Right renal cortex interstitium (tissue), 3 donors: ENCODE results near the gene SPINK8. TPM values are rescaled to one million over a fixed set of nuclear protein-coding genes. Genes with fewer than 3 reads are reported as not detected.
"Not testable (repeated sequence)": the region's sequence is repeated elsewhere in the genome, so short reads cannot be mapped to it uniquely, and the experiment has no call there.

Experiments
- DNase-seq, 3 donors: peaks; one replicate each; pipeline ENCODE4 v3.0.0-alpha.2; 2013; ENCODE audit warnings: low read depth in 3 of 3, low spot score in 2 of 3
- polyA plus RNA-seq, 3 donors: library from polyadenylated mRNA; unstranded; fragments of 120-200 nt; gene quantifications; one replicate each; pipeline ENCODE4 v1.2.1, GENCODE V29; 2013; ENCODE audit not compliant: insufficient read length in 3 of 3

SPINK8 gene
- polyA plus RNA-seq, 3 donors, result 0.37 TPM; not detected in 2

DNA sequence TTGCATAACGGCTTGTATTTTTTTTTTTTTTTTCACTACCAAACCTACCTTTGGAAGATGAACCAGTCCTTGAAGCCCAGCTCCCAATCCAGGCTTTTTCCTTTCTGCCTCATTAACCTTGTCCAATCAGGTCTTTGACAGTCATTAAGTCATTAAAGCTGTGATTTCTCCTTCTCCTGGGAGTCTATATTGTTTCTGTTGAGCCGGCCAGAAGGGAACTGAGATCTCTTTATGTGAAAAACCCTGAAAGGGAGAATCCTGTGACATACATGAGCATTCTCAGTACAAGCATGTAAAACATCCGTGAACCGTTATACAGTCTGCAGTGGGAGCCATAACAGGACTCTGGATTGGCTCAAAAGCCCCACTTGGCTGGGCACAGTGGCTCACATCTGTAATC lies 52.6 kb downstream of the SPINK8 start:
- no peak for DNase-seq

DNA sequence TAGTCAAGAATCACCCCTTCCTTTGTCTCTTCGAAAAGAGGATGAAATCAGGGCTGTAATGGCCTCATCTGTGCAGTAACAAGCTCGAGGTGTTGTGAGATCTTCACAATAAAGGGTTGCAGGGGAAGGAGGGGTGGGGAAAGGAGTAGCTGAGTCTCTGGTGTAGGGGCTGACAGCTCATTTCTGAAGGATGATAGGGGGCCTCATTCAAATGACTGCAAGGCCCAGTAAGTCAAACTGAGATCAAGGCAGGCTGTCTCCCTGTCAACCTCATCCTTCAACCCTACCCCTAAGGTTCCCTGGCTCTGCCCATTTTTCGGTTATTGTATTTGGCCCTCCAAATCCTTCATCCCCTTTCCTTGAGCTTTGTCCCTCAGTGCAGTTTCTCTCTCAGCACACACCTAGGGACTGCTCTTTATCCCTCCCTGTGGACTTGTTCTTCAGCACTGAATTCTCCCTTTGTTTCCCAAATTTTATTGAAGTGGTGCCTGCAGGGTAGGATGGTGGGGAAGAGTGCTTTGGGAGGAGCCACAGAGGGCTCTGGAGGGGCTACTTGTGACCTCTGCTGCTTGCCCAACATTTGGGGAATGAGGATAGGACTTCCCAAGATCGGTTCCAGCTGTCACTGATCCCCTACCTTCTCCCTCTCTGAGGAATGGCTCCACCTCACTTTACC lies 54.4 kb downstream of the SPINK8 start:
- DNase-seq, result no peak

DNA sequence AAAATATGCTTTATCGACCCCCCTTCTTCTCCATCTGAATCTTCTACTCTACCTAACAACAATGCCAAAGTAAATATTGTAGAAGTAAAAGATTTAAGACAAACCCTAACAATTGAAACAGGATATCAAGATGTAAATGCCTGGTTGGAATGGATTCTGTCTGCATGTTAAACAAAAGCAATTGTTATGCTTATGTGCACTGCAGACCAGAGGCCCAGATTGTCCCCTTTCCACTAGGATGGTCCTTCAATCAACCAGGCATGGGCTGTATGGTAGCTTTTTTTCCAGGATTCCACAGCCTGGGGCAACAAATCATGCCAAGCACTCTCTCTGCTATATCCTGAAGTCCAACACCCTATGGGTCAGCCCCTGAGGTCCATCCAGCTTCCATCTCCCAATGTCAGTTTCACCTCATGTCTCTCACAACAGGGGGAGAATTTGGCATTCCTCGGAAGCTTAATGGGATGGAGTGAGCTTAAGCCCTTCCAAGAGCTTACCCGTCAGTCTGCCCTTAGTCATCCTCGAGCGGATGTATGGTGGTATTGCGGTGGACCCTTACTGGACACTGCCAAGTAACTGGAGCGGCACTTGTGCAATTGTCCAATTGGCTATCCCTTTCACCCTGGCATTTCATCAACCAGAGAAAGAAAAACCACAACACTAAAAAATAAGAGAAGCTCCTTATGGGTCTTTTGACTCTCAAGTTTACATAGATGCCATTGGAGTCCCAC lies 56.4 kb downstream of the SPINK8 start:
- DNase-seq, result no peak

DNA sequence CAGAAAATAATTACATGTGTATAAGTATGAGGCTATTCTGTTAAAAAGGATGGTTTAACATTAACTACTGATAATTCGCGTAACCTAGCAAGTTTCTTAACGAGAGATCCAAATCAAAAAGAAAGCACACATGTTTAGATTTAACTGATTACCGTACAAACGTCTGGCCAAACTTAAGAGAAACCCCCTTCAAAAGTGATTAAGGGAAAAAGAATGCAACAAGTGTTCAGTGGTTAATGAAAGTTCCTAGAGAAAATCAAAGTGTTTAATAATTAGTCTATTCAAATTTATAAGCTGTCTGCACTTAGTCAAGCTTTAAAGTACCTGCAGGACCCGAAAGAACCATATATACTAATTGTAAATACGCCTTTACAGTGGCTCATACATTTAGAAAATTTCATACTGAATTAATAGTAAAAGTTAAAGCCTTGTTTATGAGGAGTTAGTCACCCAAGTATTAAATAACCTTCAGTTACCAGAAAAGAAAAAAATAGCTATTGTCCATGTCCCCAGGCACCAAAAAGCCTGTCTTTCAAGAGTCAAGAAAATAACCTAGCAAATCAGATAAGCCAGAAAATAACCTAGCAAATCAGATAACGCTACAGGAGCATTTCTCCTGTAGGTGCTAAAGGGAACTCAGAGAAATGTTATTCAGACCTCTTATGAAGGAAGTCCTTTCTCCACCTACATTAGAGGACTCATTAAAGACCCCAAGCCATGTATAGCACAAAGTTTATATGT lies 58.0 kb downstream of the SPINK8 start:
- no peak for DNase-seq

DNA sequence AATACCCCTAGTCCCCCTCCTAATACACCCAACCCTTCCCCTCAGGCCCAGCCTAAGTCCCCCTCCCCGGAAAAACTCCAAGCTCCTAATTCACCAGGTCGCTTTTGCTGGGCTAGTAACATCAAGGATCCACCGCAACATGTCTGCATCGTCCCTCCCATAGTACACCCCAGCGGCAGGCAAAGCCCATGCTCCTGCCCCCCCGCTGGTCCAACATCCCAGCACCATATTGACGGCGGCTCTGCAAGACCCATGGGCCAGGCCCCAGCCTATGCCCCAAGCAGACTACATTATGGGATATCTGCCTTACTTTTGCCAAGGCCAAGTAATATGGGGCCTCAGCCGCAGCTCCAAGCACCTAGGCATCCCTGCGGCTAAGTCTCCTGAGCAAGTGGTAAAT lies 59.0 kb downstream of the SPINK8 start:
- no peak for DNase-seq

DNA sequence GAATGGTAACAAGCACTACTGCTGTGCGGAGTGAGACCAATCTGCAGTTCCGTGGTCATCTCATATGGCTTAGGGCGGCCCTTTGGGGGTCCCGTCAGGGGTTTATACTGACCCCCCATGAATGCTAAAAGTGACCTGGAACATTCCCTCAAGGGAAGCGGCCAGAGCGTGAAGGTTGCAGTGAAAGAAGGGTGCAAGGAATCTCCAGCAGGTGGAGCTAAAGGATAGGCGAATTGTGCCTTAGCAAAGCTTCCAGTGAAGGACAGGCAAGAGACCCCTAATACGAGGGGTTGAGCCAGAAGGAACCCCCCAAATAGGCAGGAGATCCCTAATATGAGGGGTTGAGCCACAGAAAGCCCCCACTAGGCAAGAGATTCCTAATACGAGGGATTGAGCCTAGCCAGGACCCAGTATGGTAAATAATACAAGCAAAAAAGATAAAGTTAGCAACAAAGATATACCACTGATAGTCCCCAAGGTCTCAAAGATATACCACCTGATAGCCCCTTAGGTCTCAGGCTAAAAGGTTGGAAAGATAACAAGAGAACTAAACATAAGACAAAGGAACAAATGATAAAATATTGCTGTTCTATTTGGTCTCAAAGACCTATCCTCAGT lies 59.8 kb downstream of the SPINK8 start:
- peak; percentile 49 to 64 (median 62) for DNase-seq

DNA sequence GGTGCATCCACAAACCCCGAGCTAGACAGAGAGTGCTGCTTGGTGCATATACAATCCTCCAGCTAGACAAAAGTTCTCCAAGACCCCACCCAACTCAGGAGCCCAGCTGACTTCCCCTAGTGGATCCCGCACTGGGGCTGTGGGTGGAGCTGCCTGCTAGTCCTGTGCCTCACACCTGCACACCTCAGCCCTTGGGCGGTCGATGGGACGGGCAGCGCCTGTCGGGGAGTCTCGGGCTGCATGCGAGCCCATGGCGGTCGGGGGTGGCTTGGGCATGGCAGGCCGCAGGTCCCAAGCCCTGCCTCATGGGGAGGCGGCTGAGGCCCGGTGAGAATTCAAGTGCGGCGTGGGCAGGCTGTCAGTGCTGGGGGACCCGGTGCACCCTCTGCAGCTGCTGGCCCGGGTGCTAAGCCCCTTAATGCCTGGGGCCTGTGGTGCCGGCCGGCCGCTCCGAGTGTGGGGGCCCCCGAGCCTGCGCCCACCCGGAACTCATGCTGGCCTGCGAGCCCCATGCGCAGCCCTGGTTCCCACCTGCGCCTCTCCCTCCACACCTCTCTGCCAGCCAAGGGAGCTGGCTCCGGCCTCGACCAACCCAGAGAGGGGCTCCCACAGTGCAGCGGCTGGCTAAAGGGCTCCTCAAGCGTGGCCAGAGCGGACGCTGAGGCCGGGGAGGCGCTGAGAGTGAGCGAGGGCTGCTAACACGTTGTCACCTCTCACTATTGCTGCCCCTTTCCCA lies 61.5 kb downstream of the SPINK8 start:
- DNase-seq, result no peak

DNA sequence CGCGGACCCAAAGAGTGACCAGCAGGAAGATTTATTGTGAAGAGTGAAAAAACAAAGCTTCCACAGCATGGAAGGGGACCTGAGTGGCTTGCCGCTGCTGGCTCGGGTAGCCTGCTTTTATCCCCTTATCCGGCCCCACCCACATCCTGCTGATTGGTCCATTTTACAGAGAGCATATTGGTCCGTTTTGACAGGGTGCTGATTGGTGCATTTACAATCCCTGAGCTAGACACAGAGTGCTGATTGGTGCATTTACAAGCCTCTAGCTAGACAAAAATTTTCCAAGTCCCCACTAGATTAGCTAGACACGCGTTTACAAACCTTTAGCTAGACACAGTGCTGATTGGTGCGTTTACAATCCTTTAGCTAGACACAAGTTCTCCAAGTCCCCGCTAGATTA lies 62.2 kb downstream of the SPINK8 start:
- not testable (repeated sequence) for DNase-seq

DNA sequence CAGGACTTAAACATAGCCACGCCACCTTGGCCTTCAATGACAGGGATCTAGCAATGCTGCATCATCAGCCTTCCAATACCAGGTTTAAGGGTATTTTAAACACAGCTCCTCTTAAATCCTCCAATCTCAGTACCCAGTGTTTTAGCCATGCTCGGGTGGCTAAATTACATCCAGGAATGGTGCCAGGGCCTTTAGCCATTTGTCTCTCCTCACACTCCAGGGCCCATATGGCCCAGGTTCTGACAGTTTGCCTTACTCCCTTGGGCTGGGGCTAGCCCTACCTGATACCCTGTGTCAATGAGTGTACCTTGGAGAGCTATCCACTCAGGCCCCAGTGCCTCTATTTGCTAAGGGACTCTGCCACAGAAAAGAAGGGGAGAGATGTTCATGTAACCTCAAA lies 63.2 kb downstream of the SPINK8 start:
- DNase-seq, result no peak

DNA sequence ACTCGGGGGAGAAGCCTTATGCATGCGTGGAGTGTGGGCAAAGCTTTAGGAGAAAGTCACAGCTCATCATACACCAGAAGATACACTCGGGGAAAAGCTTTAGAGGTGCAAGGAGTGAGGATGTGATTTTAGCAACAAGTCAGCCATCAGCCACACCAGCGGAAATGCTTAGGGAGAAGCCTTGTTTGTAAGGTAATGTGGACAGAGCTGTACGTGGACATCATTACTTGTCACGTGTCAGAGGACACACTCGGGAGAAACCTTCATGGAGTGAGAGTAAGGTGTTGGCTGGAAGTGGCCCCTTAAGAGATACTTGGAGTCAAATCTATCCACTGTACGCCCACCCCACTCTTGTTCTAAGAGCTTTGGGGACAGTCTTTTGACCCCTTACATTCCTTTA lies 63.9 kb downstream of the SPINK8 start:
- DNase-seq, result no peak

DNA sequence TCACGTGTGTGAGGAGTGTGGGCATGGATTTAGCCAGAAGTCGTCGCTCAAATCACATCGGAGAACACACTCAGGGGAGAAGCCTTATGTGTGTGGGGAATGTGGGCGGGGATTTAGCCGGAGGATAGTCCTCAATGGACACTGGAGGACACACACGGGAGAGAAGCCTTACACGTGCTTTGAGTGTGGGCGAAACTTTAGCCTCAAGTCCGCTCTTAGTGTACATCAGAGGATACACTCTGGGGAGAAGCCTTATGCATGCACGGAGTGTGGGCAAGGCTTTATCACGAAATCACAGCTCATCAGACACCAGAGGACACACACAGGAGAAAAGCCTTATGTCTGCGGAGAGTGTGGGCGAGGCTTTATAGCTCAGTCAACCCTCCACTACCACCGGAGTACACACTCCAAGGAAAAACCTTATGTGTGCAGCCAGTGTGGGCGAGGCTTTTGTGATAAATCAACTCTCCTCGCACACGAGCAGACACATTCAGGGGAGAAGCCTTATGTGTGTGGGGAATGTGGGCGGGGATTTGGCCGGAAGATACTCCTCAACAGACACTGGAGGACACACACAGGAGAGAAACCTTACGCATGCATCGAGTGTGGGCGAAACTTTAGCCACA lies 64.4 kb downstream of the SPINK8 start:
- no peak for DNase-seq

DNA sequence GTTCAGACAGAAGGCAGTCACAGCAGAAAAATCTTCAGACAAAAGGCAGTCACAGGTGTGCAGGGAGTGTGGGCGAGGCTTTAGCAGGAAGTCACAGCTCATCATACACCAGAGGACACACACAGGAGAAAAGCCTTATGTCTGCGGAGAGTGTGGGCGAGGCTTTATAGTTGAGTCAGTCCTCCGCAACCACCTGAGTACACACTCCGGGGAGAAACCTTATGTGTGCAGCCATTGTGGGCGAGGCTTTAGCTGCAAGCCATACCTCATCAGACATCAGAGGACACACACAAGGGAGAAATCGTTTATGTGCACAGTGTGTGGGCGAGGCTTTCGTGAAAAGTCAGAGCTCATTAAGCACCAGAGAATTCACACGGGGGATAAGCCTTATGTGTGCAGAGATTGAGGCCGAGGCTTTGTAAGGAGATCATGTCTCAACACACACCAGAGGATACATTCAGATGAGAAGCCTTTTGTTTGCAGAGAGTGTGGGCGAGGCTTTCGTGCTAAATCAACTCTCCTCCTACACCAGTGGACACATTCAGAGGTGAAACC lies 65.0 kb downstream of the SPINK8 start:
- peak in 2 of 3 donors; percentile 32 to 33 for DNase-seq

DNA sequence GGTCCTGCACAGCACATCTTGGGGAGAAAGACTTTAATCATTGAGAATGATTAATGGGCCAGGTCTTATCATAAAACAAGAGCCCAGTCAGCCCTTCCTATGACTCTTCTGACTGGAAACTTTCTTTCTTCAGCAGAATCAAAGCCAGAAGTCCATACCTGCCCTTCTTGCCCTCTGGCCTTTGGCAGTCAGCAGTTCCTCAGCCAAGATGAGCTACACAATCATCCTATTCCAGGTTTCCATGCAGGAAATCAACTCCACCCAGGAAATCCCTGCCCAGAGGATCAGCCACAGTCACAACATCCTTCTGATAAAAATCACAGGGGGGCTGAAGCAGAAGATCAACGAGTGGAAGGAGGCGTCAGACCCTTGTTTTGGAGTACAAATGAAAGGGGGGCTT lies 65.7 kb downstream of the SPINK8 start:
- DNase-seq, result no peak

DNA sequence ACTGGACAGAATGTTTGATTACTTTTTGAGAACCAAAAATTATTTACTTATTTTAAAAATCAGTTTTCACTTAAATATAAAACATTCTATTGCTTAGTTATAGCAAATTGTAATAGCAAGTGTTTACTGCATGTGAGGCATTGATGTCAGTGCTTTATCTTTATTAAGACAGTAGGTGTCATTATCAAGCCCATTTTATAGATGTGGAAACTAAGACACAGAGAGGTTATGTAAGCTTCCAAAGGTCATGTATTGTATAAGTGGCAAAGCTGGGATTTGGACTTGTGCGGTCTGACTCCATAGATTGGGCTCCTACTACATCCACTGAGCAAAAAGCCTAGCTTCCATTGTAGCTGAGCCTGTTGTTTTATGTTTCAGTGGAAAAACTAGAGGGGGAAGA lies 74.9 kb downstream of the SPINK8 start:
- no peak for DNase-seq

Other genes with a start within 250 kb of the SPINK8 start
- gene CDC25A, start 145.2 kb downstream of the SPINK8 start, polyA plus RNA-seq, result 10 to 100 TPM; 10.5 to 11.6 (median 11.2) TPM
- 1 to 10 TPM in 1 of 3 donors, under 1 TPM in 2; 0.17 to 1.2 (median 0.36) TPM for gene CAMP, start 110.2 kb downstream of the SPINK8 start, polyA plus RNA-seq
- gene ZNF589, start 92.6 kb downstream of the SPINK8 start, polyA plus RNA-seq, result 10 to 100 TPM; 14.6 to 16.8 (median 15.7) TPM
- gene NME6, start 32.3 kb downstream of the SPINK8 start, polyA plus RNA-seq, result 10 to 100 TPM; 29.0 to 30.2 (median 30.2) TPM
- gene FBXW12, start 38.6 kb upstream of the SPINK8 start, polyA plus RNA-seq, result under 1 TPM; 0.33 to 0.50 (median 0.35) TPM
- gene PLXNB1, start 96.4 kb upstream of the SPINK8 start, polyA plus RNA-seq, result 100 to 1,000 TPM; 140 to 172 (median 150) TPM
- gene CCDC51, start 106.5 kb upstream of the SPINK8 start, polyA plus RNA-seq, result 10 to 100 TPM; 26.0 to 33.4 (median 27.2) TPM
- 100 to 1,000 TPM; 284 to 297 (median 286) TPM for gene TMA7, start 106.6 kb upstream of the SPINK8 start, polyA plus RNA-seq
- gene ATRIP, start 113.1 kb upstream of the SPINK8 start, polyA plus RNA-seq, result 10 to 100 TPM; 13.1 to 13.7 (median 13.4) TPM
- gene SHISA5, start 170.5 kb upstream of the SPINK8 start, polyA plus RNA-seq, result 100 to 1,000 TPM in 2 of 3 donors, 10 to 100 TPM in 1; 95.0 to 104 (median 104) TPM
- 1 to 10 TPM; 3.9 to 4.4 (median 4.1) TPM for gene PFKFB4, start 223.1 kb upstream of the SPINK8 start, polyA plus RNA-seq
- under 1 TPM; 0.19 to 0.25 (median 0.25) TPM for gene UCN2, start 230.1 kb upstream of the SPINK8 start, polyA plus RNA-seq